Stimulated activated naive CD8-positive, alpha-beta T cell treated with anti-CD3 and anti-CD28 coated beads, Interleukin-15, Interleukin-2, amounts not matched to agents 100 ng/mL and 50 ng/mL, for 24 hours (primary cell): ENCODE measurements around the gene RBPJ.

Experiments used
- H3K27ac Mint-ChIP-seq: one replicate; pipeline ENCODE4 v1.8.0; 2021; ENCODE audit warnings: mild to moderate bottlenecking, mixed read lengths
- H3K27me3 Mint-ChIP-seq: one replicate; pipeline ENCODE4 v1.8.0; 2021; ENCODE audit warnings: mixed read lengths
- H3K36me3 Mint-ChIP-seq: one replicate; pipeline ENCODE4 v1.8.0; 2021; ENCODE audit warnings: low read depth, mixed read lengths
- H3K4me1 Mint-ChIP-seq: one replicate; pipeline ENCODE4 v1.8.0; 2021; ENCODE audit warnings: low read depth, mixed read lengths
- H3K4me3 Mint-ChIP-seq: one replicate; pipeline ENCODE4 v1.8.0; 2021; ENCODE audit warnings: mild to moderate bottlenecking, mixed read lengths
- H3K9me3 Mint-ChIP-seq: one replicate; pipeline ENCODE4 v1.8.0; 2021; ENCODE audit warnings: mixed read lengths

Gene RBPJ

GRCh38 chr4:26476545-26476944 is 155.7 kb downstream of the RBPJ start:
- H3K27ac Mint-ChIP-seq = no peak overlapping the region
- no peaks in the 10 kb centered on the region for H3K36me3 Mint-ChIP-seq
- no peaks in the 10 kb centered on the region for H3K9me3 Mint-ChIP-seq
- no peaks in the 10 kb centered on the region for H3K27me3 Mint-ChIP-seq
- no peaks in the 10 kb centered on the region for H3K4me1 Mint-ChIP-seq
- H3K4me3 Mint-ChIP-seq = no peak overlapping the region

DNA sequence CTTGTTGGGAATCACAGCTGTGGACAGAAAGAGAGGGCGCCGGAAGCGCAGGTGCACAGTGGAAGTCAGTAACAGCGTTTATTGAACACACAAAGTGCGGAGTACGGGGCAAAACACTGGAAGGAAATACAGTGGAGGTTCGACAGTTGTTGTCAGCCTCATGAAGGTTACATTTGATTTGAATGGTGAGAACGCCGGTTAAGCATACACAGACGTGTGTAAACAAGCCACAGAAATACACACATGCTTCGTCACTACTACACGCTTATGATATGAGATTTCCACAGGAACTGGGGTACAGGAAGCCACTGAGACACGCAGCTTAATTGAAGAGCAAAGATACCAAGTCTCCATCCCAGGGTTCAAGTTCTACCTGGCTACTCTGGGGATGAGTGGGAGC is 157.5 kb downstream of the RBPJ start:
- no peak overlapping the region for H3K4me3 Mint-ChIP-seq
- no peaks in the 10 kb centered on the region for H3K4me1 Mint-ChIP-seq
- no peak overlapping the region for H3K27ac Mint-ChIP-seq
- H3K36me3 Mint-ChIP-seq = no peaks in the 10 kb centered on the region
- no peaks in the 10 kb centered on the region for H3K27me3 Mint-ChIP-seq
- H3K9me3 Mint-ChIP-seq = no peaks in the 10 kb centered on the region

- no peaks in the 10 kb centered on the region for H3K9me3 Mint-ChIP-seq
- no peaks in the 10 kb centered on the region for H3K4me1 Mint-ChIP-seq
- H3K36me3 Mint-ChIP-seq = no peaks in the 10 kb centered on the region
- no peak overlapping the region for H3K27ac Mint-ChIP-seq
- H3K27me3 Mint-ChIP-seq = peaks cover 5% of the 10 kb centered on the region
- no peak overlapping the region for H3K4me3 Mint-ChIP-seq
Observed at GRCh38 chr4:26482508-26483462, 162.0 kb downstream of the RBPJ start.

- Mint-ChIP-seq H3K36me3 (no peaks in the 10 kb centered on the region), H3K27me3 (peaks cover 11% of the 10 kb centered on the region), H3K9me3 (no peaks in the 10 kb centered on the region), H3K4me3 (no peak overlapping the region), H3K27ac (no peak overlapping the region), H3K4me1 (no peaks in the 10 kb centered on the region)
Observed at GRCh38 chr4:26484032-26484515, 163.3 kb downstream of the RBPJ start.

- H3K4me3 Mint-ChIP-seq = no peak overlapping the region
- no peaks in the 10 kb centered on the region for H3K36me3 Mint-ChIP-seq
- no peaks in the 10 kb centered on the region for H3K4me1 Mint-ChIP-seq
- H3K27ac Mint-ChIP-seq = no peak overlapping the region
- H3K27me3 Mint-ChIP-seq = peaks cover 12% of the 10 kb centered on the region
- H3K9me3 Mint-ChIP-seq = no peaks in the 10 kb centered on the region
Observed at GRCh38 chr4:26484516-26484915, 163.7 kb downstream of the RBPJ start.
